ENCODE measurements around the gene PLAU. TPM values are rescaled to one million over a fixed set of nuclear protein-coding genes. Genes with fewer than 3 reads are reported as not detected.

Gene PLAU
- total and polyA plus RNA-seq, 2 donors (not counting 1 experiment from before 2014, with no cell fraction given) = 93.6 to 98.9 TPM

- Histone ChIP-seq H3K27me3 (ENCODE audit: control insufficient read depth, insufficient read depth, low read length) (no peaks in the 10 kb centered on the region), H3K4me3 (replicated peaks in 1 of 4; ENCODE audit: control extremely low read depth in 1 of 4, insufficient read depth in 1 of 4, low read depth in 3 of 4, low read length in 4 of 4) (no peak overlapping the region), H3K9me3 (ENCODE audit: control insufficient read depth, insufficient read depth, low read depth, low read length) (no peaks in the 10 kb centered on the region), H3K4me1 (ENCODE audit: control insufficient read depth, extremely low read depth, insufficient read depth, low read length) (no peaks in the 10 kb centered on the region), H3K9ac (ENCODE audit: insufficient read depth, low read length) (no peak overlapping the region), H3K36me3 (ENCODE audit: control insufficient read depth, insufficient read depth, low read length) (no peaks in the 10 kb centered on the region), H3K79me2 (ENCODE audit: control insufficient read depth, insufficient read depth, low read length) (peaks cover under 1% of the 10 kb centered on the region), H2AFZ (ENCODE audit: low read length) (no peak overlapping the region), H4K20me1 (ENCODE audit: control insufficient read depth, extremely low read depth, insufficient read depth, low read length) (no peaks in the 10 kb centered on the region), H3K27ac (ENCODE audit: insufficient read depth, low read length) (no peak overlapping the region), H3K4me2 (ENCODE audit: extremely low read depth, insufficient read depth, low read length) (no peak overlapping the region)
- DNase-seq (ENCODE audit: low read depth in 2 of 2) = no peak
- TF ChIP-seq EZH2 (IDR thresholded peaks at IDR 0.05; ENCODE audit: low read length, missing control alignments) = no peak
- TF ChIP-seq CTCF (conservative IDR thresholded peaks at IDR 0.05 in 1 of 2, IDR thresholded peaks at IDR 0.05 in 1 of 2; ENCODE audit: low read depth in 1 of 2, low read length in 2 of 2) = no peak
Measured at GRCh38 chr10:73878365-73878764, 32.6 kb upstream of the PLAU start.

- H2AFZ ChIP-seq (ENCODE audit: low read length) = no peak overlapping the region
- no peak overlapping the region for H3K9ac ChIP-seq (ENCODE audit: insufficient read depth, low read length)
- no peak overlapping the region for H3K4me2 ChIP-seq (ENCODE audit: extremely low read depth, insufficient read depth, low read length)
- H3K4me3 ChIP-seq (replicated peaks in 1 of 4; ENCODE audit: control extremely low read depth in 1 of 4, insufficient read depth in 1 of 4, low read depth in 3 of 4, low read length in 4 of 4) = no peak overlapping the region
- no peaks in the 10 kb centered on the region for H4K20me1 ChIP-seq (ENCODE audit: control insufficient read depth, extremely low read depth, insufficient read depth, low read length)
- H3K79me2 ChIP-seq (ENCODE audit: control insufficient read depth, insufficient read depth, low read length) = no peaks in the 10 kb centered on the region
- H3K27me3 ChIP-seq (ENCODE audit: control insufficient read depth, insufficient read depth, low read length) = no peaks in the 10 kb centered on the region
- peak; percentile 70 to 77 for DNase-seq (ENCODE audit: low read depth in 2 of 2)
- H3K36me3 ChIP-seq (ENCODE audit: control insufficient read depth, insufficient read depth, low read length) = no peaks in the 10 kb centered on the region
- H3K27ac ChIP-seq (ENCODE audit: insufficient read depth, low read length) = no peak overlapping the region
- H3K4me1 ChIP-seq (ENCODE audit: control insufficient read depth, extremely low read depth, insufficient read depth, low read length) = no peaks in the 10 kb centered on the region
- TF ChIP-seq EZH2 (IDR thresholded peaks at IDR 0.05; ENCODE audit: low read length, missing control alignments) (no peak), CTCF (conservative IDR thresholded peaks at IDR 0.05 in 1 of 2, IDR thresholded peaks at IDR 0.05 in 1 of 2; ENCODE audit: low read depth in 1 of 2, low read length in 2 of 2) (peak; percentile 84 to 91)
- H3K9me3 ChIP-seq (ENCODE audit: control insufficient read depth, insufficient read depth, low read depth, low read length) = no peaks in the 10 kb centered on the region
Measured at GRCh38 chr10:73879296-73880173, 31.4 kb upstream of the PLAU start.

GRCh38 chr10:73881221-73881919 is 29.6 kb upstream of the PLAU start:
- Histone ChIP-seq H2AFZ (ENCODE audit: low read length) (no peak overlapping the region), H3K27ac (ENCODE audit: insufficient read depth, low read length) (no peak overlapping the region), H3K27me3 (ENCODE audit: control insufficient read depth, insufficient read depth, low read length) (no peaks in the 10 kb centered on the region), H3K79me2 (ENCODE audit: control insufficient read depth, insufficient read depth, low read length) (no peaks in the 10 kb centered on the region), H3K4me2 (ENCODE audit: extremely low read depth, insufficient read depth, low read length) (no peak overlapping the region), H3K9me3 (ENCODE audit: control insufficient read depth, insufficient read depth, low read depth, low read length) (no peaks in the 10 kb centered on the region), H3K4me3 (replicated peaks in 1 of 4; ENCODE audit: control extremely low read depth in 1 of 4, insufficient read depth in 1 of 4, low read depth in 3 of 4, low read length in 4 of 4) (no peak overlapping the region), H3K4me1 (ENCODE audit: control insufficient read depth, extremely low read depth, insufficient read depth, low read length) (peaks cover 2% of the 10 kb centered on the region), H3K36me3 (ENCODE audit: control insufficient read depth, insufficient read depth, low read length) (no peaks in the 10 kb centered on the region), H4K20me1 (ENCODE audit: control insufficient read depth, extremely low read depth, insufficient read depth, low read length) (no peaks in the 10 kb centered on the region), H3K9ac (ENCODE audit: insufficient read depth, low read length) (no peak overlapping the region)
- TF ChIP-seq CTCF (conservative IDR thresholded peaks at IDR 0.05 in 1 of 2, IDR thresholded peaks at IDR 0.05 in 1 of 2; ENCODE audit: low read depth in 1 of 2, low read length in 2 of 2) (no peak), EZH2 (IDR thresholded peaks at IDR 0.05; ENCODE audit: low read length, missing control alignments) (no peak)
- peak in 1 of 2 donors; percentile 43 for DNase-seq (ENCODE audit: low read depth in 2 of 2)
